GM18498 (cell line): ENCODE measurements around the gene PI4KB.

Experiments used
- ATAC-seq: cut with Tn5 transposase; IDR thresholded peaks from one replicate; pipeline ENCODE4 v1.9.1; 2021; ENCODE audit warnings: mild to moderate bottlenecking, moderate library complexity; ENCODE audit not compliant: unreplicated experiment

PI4KB gene

DNA sequence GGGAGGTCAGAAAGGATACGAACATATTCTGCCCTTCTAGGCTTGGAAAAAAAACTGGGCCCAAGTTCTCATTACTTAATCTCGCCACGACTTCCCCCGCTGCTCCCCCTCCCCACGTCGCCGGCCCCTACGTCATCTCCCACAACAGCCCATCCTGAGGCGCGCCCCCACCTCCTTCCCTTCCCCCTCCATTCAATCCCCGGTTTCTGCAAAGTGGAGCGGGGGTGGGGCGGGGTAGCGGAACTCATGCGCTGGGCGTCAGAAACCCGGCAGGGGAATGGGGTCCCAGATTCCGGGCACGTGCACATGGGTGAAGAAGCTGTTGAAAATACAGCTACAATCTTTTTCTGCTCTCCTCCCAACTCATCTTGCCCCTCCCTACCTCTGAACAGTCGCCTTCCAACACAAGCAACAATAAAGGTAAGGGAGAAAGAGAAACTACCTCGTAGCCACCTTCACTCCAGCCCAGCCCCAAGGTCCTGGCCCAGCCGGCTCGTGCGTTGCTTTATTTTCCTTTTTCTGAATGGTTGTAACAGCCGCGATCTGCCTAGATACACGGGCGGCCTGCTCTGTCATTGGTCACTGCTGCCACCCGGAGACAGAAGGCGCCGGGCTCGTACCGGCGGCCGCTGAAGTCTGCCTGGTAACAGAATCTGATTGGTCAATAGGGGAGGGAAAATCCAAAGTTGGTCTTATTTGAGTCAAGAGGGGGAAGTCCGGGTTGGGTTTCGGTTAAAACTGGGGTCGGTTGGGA is 19.7 kb upstream of the PI4KB start, which contains the start of gene RFX5:
TSS of gene RFX5 (minus strand) at position 484 of the 754 bp plus-strand sequence. CDS start 932 bp downstream, outside the sequence.
- peak; percentile 95 for ATAC-seq

GRCh38 chr1:151346082-151346768 is 19.0 kb upstream of the PI4KB start:
- ATAC-seq = no peak

GRCh38 chr1:151344291-151344690 is 17.1 kb upstream of the PI4KB start:
- ATAC-seq = no peak

DNA sequence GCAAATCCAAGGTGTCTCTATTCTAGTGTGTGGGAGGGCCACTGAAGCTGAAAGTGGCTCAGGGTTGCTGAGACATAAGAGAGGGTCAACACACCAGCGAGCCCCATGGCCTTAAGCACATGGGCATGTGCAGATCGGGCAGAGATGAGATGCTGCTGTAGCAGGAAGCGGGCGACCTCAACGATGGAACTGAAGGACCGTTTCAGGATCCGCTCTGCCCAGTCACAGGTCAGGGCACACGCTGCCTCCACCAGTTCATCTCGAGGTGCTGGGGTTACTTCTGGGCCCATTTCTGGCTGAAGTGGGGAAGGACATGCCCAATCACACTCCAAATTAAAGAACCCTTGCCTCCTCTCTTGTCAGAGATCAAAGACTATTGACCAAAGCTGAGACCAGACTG is 16.4 kb upstream of the PI4KB start:
- no peak for ATAC-seq

- ATAC-seq = no peak
These were observed 15.4 kb upstream of the PI4KB start for GRCh38 chr1:151342569-151342968.

GRCh38 chr1:151342021-151342420 is 14.8 kb upstream of the PI4KB start:
- no peak for ATAC-seq

DNA sequence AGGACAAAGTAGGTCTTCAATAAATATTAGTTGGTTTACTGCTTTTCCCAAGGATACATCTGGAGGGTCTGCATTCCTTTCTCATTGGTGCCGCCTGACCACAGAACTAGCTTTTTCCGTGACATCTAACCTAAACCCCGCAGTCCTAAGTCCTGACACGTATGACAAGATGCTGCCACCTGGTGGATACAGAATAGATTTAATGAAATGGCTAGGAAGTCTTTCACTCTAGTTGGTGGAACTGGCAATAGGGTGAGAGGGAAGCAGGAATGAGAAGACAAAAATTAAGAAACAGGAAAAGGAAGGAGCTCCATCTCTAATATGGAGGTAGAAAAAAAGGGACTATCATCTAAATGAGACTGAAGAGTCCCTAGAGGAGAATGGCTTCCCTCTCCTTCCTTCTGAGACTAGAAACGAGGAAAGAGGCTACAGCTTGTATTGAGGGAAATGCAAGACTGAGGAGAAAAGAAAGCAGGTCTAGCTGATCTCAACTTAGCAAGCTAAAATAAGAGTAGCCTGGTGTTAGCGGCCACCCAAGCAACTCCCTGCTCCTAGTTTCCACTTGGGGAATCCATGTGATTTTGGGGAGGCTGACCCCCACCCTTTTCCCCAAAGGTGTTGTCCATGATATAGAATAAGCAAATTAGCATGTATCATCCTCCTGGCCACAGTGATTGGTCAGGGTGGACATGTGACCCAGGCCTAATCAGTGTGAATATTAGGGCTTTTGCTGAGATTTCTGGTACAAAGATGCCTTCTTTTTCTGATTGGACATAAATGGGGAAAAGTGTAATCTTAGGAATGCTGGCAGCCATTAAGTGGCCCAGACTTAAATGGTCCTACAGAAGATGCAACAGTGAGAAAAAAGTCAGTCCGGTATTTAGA is 13.9 kb upstream of the PI4KB start:
- no peak for ATAC-seq

DNA sequence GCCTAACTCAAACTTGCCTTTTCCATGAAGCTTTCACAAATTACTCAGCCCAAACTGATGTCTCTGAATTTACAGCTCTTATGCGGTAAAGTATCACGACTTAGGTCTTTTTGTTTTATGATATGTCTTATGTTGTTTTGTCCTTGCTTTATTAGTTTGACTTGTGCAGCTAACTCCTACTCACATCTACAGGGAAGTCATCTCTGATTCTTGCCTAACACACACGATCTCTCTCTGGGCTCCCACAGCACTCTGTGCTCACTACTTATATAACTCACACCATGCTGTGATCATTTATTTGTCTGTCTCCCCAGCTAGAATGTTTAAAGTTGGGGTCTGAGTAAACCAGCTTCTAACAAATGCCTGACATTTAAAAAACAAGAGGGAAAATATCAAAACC is 9.3 kb upstream of the PI4KB start:
- ATAC-seq = no peak

- no peak for ATAC-seq
These were observed 7.6 kb upstream of the PI4KB start for GRCh38 chr1:151334822-151335221.

- ATAC-seq = peak; percentile 18
These were observed 873 bp upstream of the PI4KB start for GRCh38 chr1:151327903-151328674.

GRCh38 chr1:151326619-151327222 is 495 bp downstream of the PI4KB start:
- ATAC-seq = peak; percentile 54

GRCh38 chr1:151325646-151326429 is 1.4 kb downstream of the PI4KB start:
- no peak for ATAC-seq

- ATAC-seq = no peak
These were observed 2.0 kb downstream of the PI4KB start for GRCh38 chr1:151325231-151325630.

- no peak for ATAC-seq
These were observed 2.8 kb downstream of the PI4KB start for GRCh38 chr1:151324390-151324930.

DNA sequence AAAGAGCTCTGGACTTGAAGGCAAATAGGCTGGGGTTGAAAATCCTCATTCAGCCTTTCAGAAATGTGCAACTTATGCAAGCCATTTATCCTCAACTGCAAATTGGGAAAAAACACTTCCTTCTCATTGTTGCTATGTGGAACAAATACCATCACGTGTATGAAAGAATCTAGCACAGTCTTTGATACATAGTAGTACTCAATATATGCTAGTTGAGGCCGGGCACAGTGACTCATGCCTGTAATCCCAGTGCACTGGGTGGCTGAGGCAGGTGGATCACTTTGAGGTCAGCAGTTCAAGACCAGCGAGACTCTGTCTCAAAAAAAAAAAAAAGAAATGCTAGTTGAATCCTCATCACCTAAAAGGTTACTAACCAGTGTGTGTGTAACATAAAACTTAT is 8.2 kb downstream of the PI4KB start:
- no peak for ATAC-seq

DNA sequence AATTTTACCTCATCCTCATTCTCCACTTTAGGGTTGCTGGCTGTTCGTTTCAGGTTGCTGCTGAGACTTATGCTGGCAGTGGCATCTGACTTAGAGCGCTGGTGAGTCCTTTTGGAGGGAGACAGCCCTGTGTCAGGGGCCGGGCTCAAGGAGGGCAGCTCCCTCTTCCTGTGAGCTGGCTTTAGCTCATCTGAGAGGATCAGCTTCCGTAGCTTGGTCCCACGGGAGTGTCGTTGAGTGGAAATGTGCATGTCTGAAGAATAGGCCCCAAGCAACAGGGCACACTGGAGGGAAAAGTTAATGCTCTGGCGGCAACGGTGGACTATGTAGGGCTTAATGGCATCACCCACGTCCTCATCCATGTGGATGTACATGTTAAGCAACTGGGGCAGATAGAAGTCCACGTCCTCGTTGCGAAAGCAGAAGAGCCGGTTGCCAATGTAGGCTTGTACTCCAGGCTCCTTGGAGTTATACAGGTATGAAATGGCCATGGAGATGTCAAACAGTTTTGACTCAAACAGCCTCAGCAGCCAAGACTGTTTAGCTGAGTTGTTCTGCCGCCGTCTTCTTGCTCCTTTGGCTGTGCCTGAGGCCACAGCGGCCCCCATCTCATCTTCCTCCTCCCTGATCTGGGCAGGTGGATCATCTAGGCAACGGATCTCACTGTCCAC is 11.5 kb downstream of the PI4KB start:
- no peak for ATAC-seq

- ATAC-seq = no peak
These were observed 12.9 kb downstream of the PI4KB start for GRCh38 chr1:151314137-151314875.

- no peak for ATAC-seq
These were observed 13.7 kb downstream of the PI4KB start for GRCh38 chr1:151313501-151313900.
